ENCODE measurements around the gene SP9.

- TF ChIP-seq MXI1 (IDR thresholded peaks at IDR 0.05; ENCODE audit: low read depth, low read length) (no peak), CTCF (IDR thresholded peaks at IDR 0.05 in 2 of 3, conservative IDR thresholded peaks at IDR 0.05 in 1 of 3; ENCODE audit: control insufficient read depth in 2 of 3, extremely low read depth in 1 of 3, insufficient read depth in 1 of 3, low read depth in 3 of 3, low read length in 3 of 3) (no peak), RFX5 (IDR thresholded peaks at IDR 0.05; ENCODE audit: low read depth, low read length) (no peak), POLR2A (IDR thresholded peaks at IDR 0.05; ENCODE audit: low read depth, low read length) (no peak), EZH2 (IDR thresholded peaks at IDR 0.05; ENCODE audit: borderline replicate concordance, control insufficient read depth, low read depth, low read length) (no peak), ZBTB33 (IDR thresholded peaks at IDR 0.05) (no peak), CREB1 (IDR thresholded peaks at IDR 0.05; ENCODE audit: low read depth) (no peak), CEBPB (IDR thresholded peaks at IDR 0.05; ENCODE audit: borderline replicate concordance in 1 of 2, low read depth in 2 of 2, low read length in 2 of 2) (no peak), EGR1 (IDR thresholded peaks at IDR 0.05; ENCODE audit: borderline replicate concordance in 1 of 2, low read depth in 2 of 2, low read length in 2 of 2) (no peak), NFIC (IDR thresholded peaks at IDR 0.05; ENCODE audit: low read depth, low read length) (no peak), SIX5 (IDR thresholded peaks at IDR 0.05; ENCODE audit: low read depth, low read length, severe bottlenecking) (no peak)
These were observed 49.0 kb downstream of the SP9 start for GRCh38 chr2:174383796-174384195.

Data from GM12878 (cell line).